HepG2 (cell line): ENCODE results near the gene NOP9. TPM values are rescaled to one million over a fixed set of nuclear protein-coding genes. Genes with fewer than 3 reads are reported as not detected.

Experiments
- EZH2 ChIP-seq: conservative IDR thresholded peaks from 2 replicates; pipeline ENCODE4 v1.6.1; 2012; ENCODE audit warnings: mild to moderate bottlenecking, low read depth, low read length, moderate library complexity
- FOXC1 ChIP-seq: sonication (generic); formaldehyde crosslinking; IDR thresholded peaks from 2 replicates; pipeline ENCODE4 v1.8.0; 2022; ENCODE audit warnings: mild to moderate bottlenecking, missing genetic modification reagents, borderline replicate concordance
- JUNB ChIP-seq: sonication (generic); formaldehyde crosslinking; IDR thresholded peaks from 2 replicates; pipeline ENCODE4 v1.8.0; 2022; ENCODE audit warnings: missing genetic modification reagents, mild to moderate bottlenecking, borderline replicate concordance
- MIXL1 ChIP-seq: IDR thresholded peaks from 2 replicates; pipeline ENCODE4 v1.6.1; 2016
- NR2F1 ChIP-seq, 2 experiments: fragments of 450-650 bp in 1 of 2; formaldehyde crosslinking in 1 of 2; IDR thresholded peaks; 2 replicates each; pipeline versions ENCODE4 v1.5.0 to v1.6.1; 2016 to 2020; ENCODE audit warnings: mild to moderate bottlenecking in 1 of 2, missing compliant biosample characterization in 1 of 2, missing genetic modification reagents in 1 of 2, moderate library complexity in 1 of 2
- NR2F2 ChIP-seq: IDR thresholded peaks from 2 replicates; pipeline ENCODE4 v1.6.1; 2012; ENCODE audit warnings: low read depth, inconsistent platforms, borderline replicate concordance
- PHB2 ChIP-seq: fragments of 450-650 bp; IDR thresholded peaks from 2 replicates; pipeline ENCODE4 v1.6.1; 2018; ENCODE audit not compliant: partially characterized antibody
- RBM39 ChIP-seq: fragments of 200-400 bp; formaldehyde crosslinking; IDR thresholded peaks from one replicate; pipeline ENCODE4 v1.6.1; 2018; ENCODE audit warnings: antibody characterized with exemption, mild to moderate bottlenecking, low read depth, low read length; ENCODE audit not compliant: poor library complexity, severe bottlenecking
- REPIN1 ChIP-seq: sonication (generic); formaldehyde crosslinking; IDR thresholded peaks from 2 replicates; pipeline ENCODE4 v1.8.0; 2022; ENCODE audit warnings: missing genetic modification reagents, low read depth, mild to moderate bottlenecking, borderline replicate concordance
- SATB2 ChIP-seq: sonication (generic); formaldehyde crosslinking; IDR thresholded peaks from 2 replicates; pipeline ENCODE4 v1.5.0; 2020; ENCODE audit warnings: missing genetic modification reagents
- SMAD9 ChIP-seq: sonication (generic); formaldehyde crosslinking; IDR thresholded peaks from 2 replicates; pipeline ENCODE4 v1.5.1; 2020; ENCODE audit warnings: mild to moderate bottlenecking, missing genetic modification reagents
- SMARCC2 ChIP-seq: fragments of 450-650 bp; IDR thresholded peaks from 2 replicates; pipeline ENCODE4 v1.6.1; 2017; ENCODE audit warnings: antibody characterized with exemption, mild to moderate bottlenecking
- SNAPC2 ChIP-seq: sonication (generic); formaldehyde crosslinking; IDR thresholded peaks from 2 replicates; pipeline ENCODE4 v1.8.1; 2022; ENCODE audit warnings: mild to moderate bottlenecking, missing genetic modification reagents
- TAF15 ChIP-seq: fragments of 200-400 bp; formaldehyde crosslinking; IDR thresholded peaks from one replicate; pipeline ENCODE4 v1.6.1; 2018; ENCODE audit warnings: mild to moderate bottlenecking, low read depth, low read length; ENCODE audit not compliant: poor library complexity, severe bottlenecking
- TBP ChIP-seq: sonication (generic); formaldehyde crosslinking; IDR thresholded peaks from 2 replicates; pipeline ENCODE4 v1.5.0; 2020; ENCODE audit warnings: missing genetic modification reagents
- TEAD3 ChIP-seq: optimal IDR thresholded peaks from 2 replicates; pipeline ENCODE3; 2016; ENCODE audit warnings: borderline replicate concordance
- ZNF207 ChIP-seq: fragments of 450-650 bp; IDR thresholded peaks from 2 replicates; pipeline ENCODE4 v1.6.1; 2016; ENCODE audit warnings: antibody characterized with exemption, borderline replicate concordance
- ZNF432 ChIP-seq: sonication (generic); formaldehyde crosslinking; IDR thresholded peaks from 2 replicates; pipeline ENCODE4 v1.5.0; 2020; ENCODE audit warnings: missing genetic modification reagents, mild to moderate bottlenecking, borderline replicate concordance
- ZNF556 ChIP-seq: sonication (generic); formaldehyde crosslinking; IDR thresholded peaks from 2 replicates; pipeline ENCODE4 v1.4.0; 2020; ENCODE audit warnings: mild to moderate bottlenecking, missing genetic modification reagents, borderline replicate concordance
- ZNF572 ChIP-seq: sonication (generic); formaldehyde crosslinking; IDR thresholded peaks from 2 replicates; pipeline ENCODE4 v1.5.1; 2020; ENCODE audit warnings: mild to moderate bottlenecking, missing genetic modification reagents
- ZNF878 ChIP-seq: sonication (generic); formaldehyde crosslinking; IDR thresholded peaks from 2 replicates; pipeline ENCODE4 v1.8.1; 2023; ENCODE audit warnings: mild to moderate bottlenecking, missing genetic modification reagents, moderate library complexity
- ZSCAN9 ChIP-seq: IDR thresholded peaks from 2 replicates; pipeline ENCODE4 v1.6.1; 2016; ENCODE audit warnings: borderline replicate concordance
- polyA plus RNA-seq, 8 experiments: library from polyadenylated mRNA; depleted of rRNA in 3 of 8; stranded (reverse) in 7 of 8; unstranded in 1 of 8; fragments of >200 nt; fragmentation: Illumina TruSeq in 4 of 8; extraction: Trizol in 4 of 8; gene quantifications; 2 replicates each; pipeline versions ENCODE4 v1.2.1 to v1.2.3, GENCODE V29; 2011 to 2016; ENCODE audit warnings: low read depth in 4 of 8, missing spikeins in 1 of 8, mixed read lengths in 1 of 8; ENCODE audit not compliant: insufficient read depth in 1 of 8
- total RNA-seq, 5 experiments: library from RNA; depleted of rRNA; stranded (reverse); fragments of >200 nt; fragmentation: Illumina TruSeq; extraction: Trizol; gene quantifications; 2 replicates each; pipeline ENCODE4 v1.2.3, GENCODE V29; 2016; ENCODE audit warnings: low read depth in 1 of 5
- TF ChIP-seq, protein P1 (sequence below): sonication (generic); formaldehyde crosslinking; IDR thresholded peaks from 2 replicates; pipeline ENCODE4 v1.8.0; 2022; ENCODE audit warnings: missing genetic modification reagents, low read depth, mild to moderate bottlenecking, borderline replicate concordance
- TF ChIP-seq, protein P2 (sequence below): sonication (generic); formaldehyde crosslinking; IDR thresholded peaks from 2 replicates; pipeline ENCODE4 v1.4.0; 2020; ENCODE audit warnings: missing genetic modification reagents
- TF ChIP-seq, protein P3 (sequence below): sonication (generic); formaldehyde crosslinking; IDR thresholded peaks from 2 replicates; pipeline ENCODE4 v1.5.0; 2020; ENCODE audit warnings: missing genetic modification reagents
- TF ChIP-seq, protein P4 (sequence below): sonication (generic); formaldehyde crosslinking; IDR thresholded peaks from 2 replicates; pipeline ENCODE4 v1.4.0; 2020; ENCODE audit warnings: mild to moderate bottlenecking, missing genetic modification reagents
- TF ChIP-seq, protein P5 (sequence below): sonication (generic); formaldehyde crosslinking; IDR thresholded peaks from 2 replicates; pipeline ENCODE4 v1.8.1; 2023; ENCODE audit warnings: mild to moderate bottlenecking, missing genetic modification reagents

NOP9 gene
- total and polyA plus RNA-seq, 2 of the 13 experiments (the other 11 are each of a cell fraction or from before 2014, with no cell fraction given), result 24.5 to 61.6 TPM

DNA sequence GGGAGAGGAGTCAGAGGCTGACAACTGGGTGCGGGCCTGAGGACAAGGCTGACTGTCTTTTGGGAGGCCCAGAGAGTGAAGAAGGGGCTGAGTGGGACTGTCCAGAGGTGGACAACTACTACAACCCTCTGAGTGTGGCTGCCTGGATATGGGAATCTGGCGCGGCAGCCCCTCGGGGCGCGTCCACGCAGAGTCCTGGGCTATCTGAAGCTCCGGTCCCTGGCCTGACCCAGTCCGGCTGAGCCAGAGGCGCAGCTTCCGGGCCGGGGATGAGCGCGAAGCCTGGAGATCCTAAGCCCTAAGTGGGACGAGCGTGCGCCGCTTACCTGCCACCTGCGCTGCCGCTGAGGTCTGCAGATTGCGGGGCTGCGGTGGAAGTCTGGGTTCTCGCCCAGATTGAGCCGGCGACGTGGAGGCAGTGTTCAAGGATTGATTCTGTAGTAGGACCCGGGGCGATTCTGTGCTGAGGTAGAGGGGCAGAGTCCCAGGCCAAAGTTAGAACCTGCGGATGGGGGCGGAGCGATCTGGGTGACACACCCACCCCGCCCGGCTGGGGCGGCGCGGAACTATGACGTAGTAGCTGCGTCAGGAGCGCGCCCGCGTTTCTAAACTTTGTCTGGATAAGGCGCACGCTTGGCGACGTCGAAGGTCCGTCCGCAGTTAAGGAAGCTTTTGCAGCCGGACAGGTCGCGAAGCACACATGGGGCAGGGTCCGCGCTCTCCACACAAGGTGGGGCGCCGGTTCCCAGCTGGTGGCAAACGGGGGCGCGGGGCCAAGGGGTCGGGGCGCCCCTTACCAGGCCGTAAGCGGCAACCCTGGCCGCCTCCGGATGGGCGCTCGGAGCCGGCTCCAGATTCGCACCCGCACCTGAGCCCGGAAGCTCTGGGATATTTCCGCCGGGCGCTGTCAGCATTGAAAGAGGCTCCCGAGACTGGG is at the start of gene NOP9, which contains the start of gene DHRS1 (continued):
- TF ChIP-seq JUNB (CRISPR knock-in tag) (no peak), SNAPC2 (peak; percentile 82; the same call in 1 of the 2 replicates), FOXC1 (CRISPR knock-in tag) (peak; percentile 97), EZH2 (no peak), ZNF207 (no peak), TAF15 (peak; percentile 96), ZSCAN9 (CRISPR knock-in tag) (no peak; the same call in 1 of the 2 replicates), MIXL1 (CRISPR knock-in tag) (no peak; the same call in 1 of the 2 replicates), ZNF572 (CRISPR knock-in tag) (peak; percentile 73), SMAD9 (peak; percentile 81; the same call in 1 of the 2 replicates), SMARCC2 (peak; percentile 94; the same call in 1 of the 2 replicates), RBM39 (peak; percentile 97), TEAD3 (CRISPR knock-in tag) (peak; percentile 41), ZNF556 (peak; percentile 99), REPIN1 (peak; percentile 98), NR2F2 (no peak), TBP (peak; percentile 99), NR2F1 (CRISPR knock-in tag; IDR thresholded peaks at IDR 0.05) (no peak; a peak in 3 of 4 replicates), ZNF878 (CRISPR knock-in tag) (no peak), ZNF432 (no peak), PHB2 (no peak), SATB2 (CRISPR knock-in tag) (peak; percentile 96; the same call in 1 of the 2 replicates)
- TF ChIP-seq, protein P1, sequence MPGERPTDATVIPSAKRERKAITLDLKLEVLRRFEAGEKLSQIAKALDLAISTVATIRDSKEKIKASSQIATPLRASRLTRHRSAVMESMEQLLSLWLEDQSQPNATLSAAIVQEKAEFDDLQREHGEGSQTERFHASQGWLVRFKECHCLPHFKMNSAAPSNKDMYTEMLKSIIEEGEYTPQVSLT (CRISPR knock-in tag), result no peak
- TF ChIP-seq, protein P2, sequence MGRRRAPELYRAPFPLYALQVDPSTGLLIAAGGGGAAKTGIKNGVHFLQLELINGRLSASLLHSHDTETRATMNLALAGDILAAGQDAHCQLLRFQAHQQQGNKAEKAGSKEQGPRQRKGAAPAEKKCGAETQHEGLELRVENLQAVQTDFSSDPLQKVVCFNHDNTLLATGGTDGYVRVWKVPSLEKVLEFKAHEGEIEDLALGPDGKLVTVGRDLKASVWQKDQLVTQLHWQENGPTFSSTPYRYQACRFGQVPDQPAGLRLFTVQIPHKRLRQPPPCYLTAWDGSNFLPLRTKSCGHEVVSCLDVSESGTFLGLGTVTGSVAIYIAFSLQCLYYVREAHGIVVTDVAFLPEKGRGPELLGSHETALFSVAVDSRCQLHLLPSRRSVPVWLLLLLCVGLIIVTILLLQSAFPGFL (CRISPR knock-in tag), result no peak; the same call in 1 of the 2 replicates
- TF ChIP-seq, protein P3, sequence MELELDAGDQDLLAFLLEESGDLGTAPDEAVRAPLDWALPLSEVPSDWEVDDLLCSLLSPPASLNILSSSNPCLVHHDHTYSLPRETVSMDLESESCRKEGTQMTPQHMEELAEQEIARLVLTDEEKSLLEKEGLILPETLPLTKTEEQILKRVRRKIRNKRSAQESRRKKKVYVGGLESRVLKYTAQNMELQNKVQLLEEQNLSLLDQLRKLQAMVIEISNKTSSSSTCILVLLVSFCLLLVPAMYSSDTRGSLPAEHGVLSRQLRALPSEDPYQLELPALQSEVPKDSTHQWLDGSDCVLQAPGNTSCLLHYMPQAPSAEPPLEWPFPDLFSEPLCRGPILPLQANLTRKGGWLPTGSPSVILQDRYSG (CRISPR knock-in tag), result peak; percentile 90; the same call in 1 of the 2 replicates
- TF ChIP-seq, protein P4, sequence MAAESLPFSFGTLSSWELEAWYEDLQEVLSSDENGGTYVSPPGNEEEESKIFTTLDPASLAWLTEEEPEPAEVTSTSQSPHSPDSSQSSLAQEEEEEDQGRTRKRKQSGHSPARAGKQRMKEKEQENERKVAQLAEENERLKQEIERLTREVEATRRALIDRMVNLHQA (CRISPR knock-in tag), result no peak
- TF ChIP-seq, protein P5, sequence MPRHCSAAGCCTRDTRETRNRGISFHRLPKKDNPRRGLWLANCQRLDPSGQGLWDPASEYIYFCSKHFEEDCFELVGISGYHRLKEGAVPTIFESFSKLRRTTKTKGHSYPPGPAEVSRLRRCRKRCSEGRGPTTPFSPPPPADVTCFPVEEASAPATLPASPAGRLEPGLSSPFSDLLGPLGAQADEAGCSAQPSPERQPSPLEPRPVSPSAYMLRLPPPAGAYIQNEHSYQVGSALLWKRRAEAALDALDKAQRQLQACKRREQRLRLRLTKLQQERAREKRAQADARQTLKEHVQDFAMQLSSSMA (CRISPR knock-in tag), result peak; percentile 96
